ENCODE results near the gene PROSER1.

DNA sequence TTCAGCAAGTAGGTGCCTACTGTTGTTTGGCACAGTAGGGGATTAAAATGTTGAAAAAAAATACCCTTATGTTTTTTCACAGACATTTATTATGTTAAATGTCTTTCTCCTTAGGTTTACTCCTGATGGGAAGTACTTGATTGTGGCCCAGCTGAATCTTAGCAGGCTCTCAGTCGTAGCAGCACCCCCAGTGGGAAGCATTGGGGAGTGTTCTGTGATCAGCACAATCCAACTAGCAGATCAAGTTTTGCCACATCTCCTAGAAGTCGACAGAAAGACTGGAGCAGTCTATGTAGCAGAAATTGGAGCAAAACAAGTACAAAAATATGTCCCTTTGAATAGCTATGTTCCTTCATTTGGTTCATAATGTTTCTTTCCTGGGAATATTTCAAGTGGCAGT lies 9.7 kb upstream of the PROSER1 start:
- TF ChIP-seq CTCF (IDR thresholded peaks at IDR 0.05), result no peak
- no peak for TF ChIP-seq POLR2A (IDR thresholded peaks at IDR 0.05)

Data from lower leg skin (tissue), 3 donors.